22Rv1 (cell line): ENCODE results near the gene KIN.

Experiments used
- CTCF ChIP-seq: fragments of 450-650 bp; IDR thresholded peaks from 2 replicates; pipeline ENCODE4 v1.5.1; 2017; ENCODE audit warnings: mild to moderate bottlenecking
- ZFX ChIP-seq: fragments of 450-650 bp; IDR thresholded peaks from 2 replicates; pipeline ENCODE4 v1.6.1; 2017; ENCODE audit warnings: antibody characterized with exemption, borderline replicate concordance

- TF ChIP-seq CTCF (no peak), ZFX (no peak)
These were observed 490 bp downstream of the KIN start for GRCh38 chr10:7787150-7787856.
